Keratinocyte (primary cell): ENCODE results near the gene SPSB2. TPM values are rescaled to one million over a fixed set of nuclear protein-coding genes. Genes with fewer than 3 reads are reported as not detected.
A peak's percentile ranks its signal among the peaks of the same experiment; 100 is the strongest.
"Not testable (repeated sequence)": the region's sequence is repeated elsewhere in the genome, so short reads cannot be mapped to it uniquely, and the experiment has no call there.

ENCODE experiments used
- DNase-seq: peaks from one replicate; pipeline ENCODE4 v3.0.0-alpha.2; 2011; ENCODE audit warnings: low read depth, missing footprints, low spot score
- FAIRE-seq: peaks from 2 replicates; lab custom pipeline; 2011; peaks lifted over from hg19 to GRCh38; lab: Jason Lieb, UNC
- H2AFZ ChIP-seq: 2 replicates; pipeline ENCODE4 v1.6.0; 2012; ENCODE audit warnings: low read length, control low read depth, inconsistent platforms; ENCODE audit not compliant: control insufficient read depth
- H3K27ac ChIP-seq: 2 replicates; pipeline ENCODE4 v1.5.1; 2011; ENCODE audit warnings: low read length; ENCODE audit not compliant: control insufficient read depth, insufficient read depth
- H3K27me3 ChIP-seq: 3 replicates; pipeline ENCODE4 v1.6.0; 2011; ENCODE audit warnings: low read length; ENCODE audit not compliant: control insufficient read depth, insufficient read depth; ENCODE audit errors: extremely low read depth
- H3K36me3 ChIP-seq, 2 experiments: 2 replicates in 1 of 2; 3 replicates in 1 of 2; pipeline ENCODE4 v1.5.1; 2011; ENCODE audit warnings: low read length in 2 of 2, mild to moderate bottlenecking in 1 of 2; ENCODE audit not compliant: control insufficient read depth in 2 of 2, insufficient read depth in 2 of 2; ENCODE audit errors: extremely low read depth in 1 of 2
- H3K4me1 ChIP-seq: 3 replicates; pipeline ENCODE4 v1.5.1; 2011; ENCODE audit warnings: low read length; ENCODE audit not compliant: control insufficient read depth, insufficient read depth; ENCODE audit errors: extremely low read depth
- H3K4me2 ChIP-seq: 3 replicates; pipeline ENCODE4 v1.6.0; 2011; ENCODE audit warnings: low read depth, low read length; ENCODE audit not compliant: control insufficient read depth, insufficient read depth; ENCODE audit errors: extremely low read depth
- H3K4me3 ChIP-seq, 3 experiments: fragments of 200-600 bp in 1 of 3; sonication (generic) in 1 of 3; 2 replicates in 2 of 3; 3 replicates in 1 of 3; pipeline ENCODE4 v1.5.1; 2011 to 2016; ENCODE audit warnings: low read length in 3 of 3, mild to moderate bottlenecking in 3 of 3, control low read depth in 2 of 3, inconsistent platforms in 1 of 3, low read depth in 1 of 3, mixed read lengths in 1 of 3, mixed run types in 1 of 3, moderate library complexity in 1 of 3; ENCODE audit not compliant: control insufficient read depth in 2 of 3, insufficient read depth in 2 of 3; ENCODE audit errors: extremely low read depth in 1 of 3
- H3K79me2 ChIP-seq: 2 replicates; pipeline ENCODE4 v1.6.0; 2012; ENCODE audit warnings: low read length; ENCODE audit not compliant: control insufficient read depth, insufficient read depth
- H3K9ac ChIP-seq: 3 replicates; pipeline ENCODE4 v1.6.0; 2011; ENCODE audit warnings: low read length; ENCODE audit not compliant: control insufficient read depth, insufficient read depth; ENCODE audit errors: extremely low read depth
- H3K9me1 ChIP-seq: 3 replicates; pipeline ENCODE4 v1.6.0; 2011; ENCODE audit warnings: low read length; ENCODE audit not compliant: control insufficient read depth, insufficient read depth; ENCODE audit errors: extremely low read depth
- H3K9me3 ChIP-seq: 2 replicates; pipeline ENCODE4 v1.5.1; 2012; ENCODE audit warnings: low read depth, low read length; ENCODE audit not compliant: control insufficient read depth
- H4K20me1 ChIP-seq: 3 replicates; pipeline ENCODE4 v1.6.0; 2011; ENCODE audit warnings: low read length; ENCODE audit not compliant: control insufficient read depth, insufficient read depth; ENCODE audit errors: extremely low read depth
- EZH2 ChIP-seq: IDR thresholded peaks from one replicate; pipeline ENCODE4 v1.6.1; 2012; ENCODE audit warnings: inconsistent platforms, mild to moderate bottlenecking, low read length, moderate library complexity
- dilution Hi-C: fragments of 300-500 bp; cut with MboI; formaldehyde crosslinking; loops from one replicate; pipeline ENCODE4 v1.7.0; 2020; ENCODE audit warnings: low sequenced_read_pairs; ENCODE audit not compliant: extremely low pct_ligation_motif_present
- polyA plus RNA-seq, 5 experiments: library from polyadenylated mRNA; depleted of rRNA in 3 of 5; stranded (reverse) in 3 of 5; stranded (forward) in 1 of 5; unstranded in 1 of 5; fragments of >200 nt; gene quantifications; 1 replicate in 1 of 5; 2 replicates in 3 of 5; 3 replicates in 1 of 5; pipeline versions ENCODE4 v1.2.1 to v1.2.3, GENCODE V29; 2011 to 2012; ENCODE audit warnings: missing spikeins in 2 of 5, low read depth in 1 of 5, low replicate concordance in 1 of 5
- TF ChIP-seq, protein P1 (sequence below), 3 experiments: IDR thresholded peaks in 1 of 3; conservative IDR thresholded peaks in 1 of 3; optimal IDR thresholded peaks in 1 of 3; 2 replicates in 2 of 3; 3 replicates in 1 of 3; pipeline versions ENCODE3 to v1.5.1; 2011; ENCODE audit warnings: low read length in 3 of 3, mild to moderate bottlenecking in 3 of 3, moderate library complexity in 2 of 3, control low read depth in 1 of 3, inconsistent platforms in 1 of 3; ENCODE audit not compliant: insufficient read depth in 2 of 3; ENCODE audit errors: extremely low read depth in 1 of 3

SPSB2 gene
- polyA plus RNA-seq, 1 donor (not counting 4 experiments of a cell fraction or from before 2014, with no cell fraction given) = 4.9 TPM

DNA sequence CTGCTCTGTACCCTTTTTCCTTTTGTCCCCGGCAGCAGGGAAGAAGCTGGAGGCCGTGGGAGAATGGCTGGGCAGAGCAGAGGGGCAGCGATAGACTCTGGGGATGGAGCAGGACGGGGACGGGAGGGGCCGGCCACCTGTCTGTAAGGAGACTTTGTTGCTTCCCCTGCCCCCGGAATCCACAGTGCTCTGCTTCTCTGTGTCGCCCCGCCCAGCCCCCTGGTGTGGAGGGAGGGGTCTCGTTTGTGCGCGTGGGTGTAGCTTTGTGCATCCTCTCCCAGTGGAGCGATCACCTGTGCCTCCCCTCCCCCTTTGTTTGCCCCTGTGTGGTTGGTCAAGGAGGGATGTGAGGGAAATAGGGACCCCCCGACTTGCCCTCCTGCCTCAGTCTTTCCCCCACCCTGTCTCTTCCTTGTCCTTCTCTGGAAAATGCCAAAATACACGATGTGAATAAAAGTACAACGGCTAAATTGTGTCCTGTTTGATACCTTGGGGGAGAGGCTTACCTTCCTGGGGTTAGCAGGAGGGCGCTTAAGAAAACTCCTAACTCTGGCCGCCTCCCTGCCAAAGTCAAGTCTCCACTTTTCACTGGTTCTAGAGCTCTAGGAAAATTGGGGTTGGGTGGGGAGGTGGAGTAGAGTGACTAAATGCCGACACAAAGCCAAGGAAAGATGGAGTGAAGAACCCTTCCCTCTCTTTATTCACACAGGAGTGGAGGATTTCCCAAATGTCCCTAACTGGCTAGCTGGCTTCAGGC is 6.8 kb downstream of the SPSB2 start:
- peaks cover 39 to 44% of the 10 kb centered on the region in 2 experiments for H3K36me3 ChIP-seq
- DNase-seq = no peak
- no peak overlapping the region for H3K9ac ChIP-seq
- H3K4me3 ChIP-seq = peak overlapping the region in 1 of 3 experiments; percentile 57
- TF ChIP-seq EZH2 = no peak
- TF ChIP-seq, protein P1, sequence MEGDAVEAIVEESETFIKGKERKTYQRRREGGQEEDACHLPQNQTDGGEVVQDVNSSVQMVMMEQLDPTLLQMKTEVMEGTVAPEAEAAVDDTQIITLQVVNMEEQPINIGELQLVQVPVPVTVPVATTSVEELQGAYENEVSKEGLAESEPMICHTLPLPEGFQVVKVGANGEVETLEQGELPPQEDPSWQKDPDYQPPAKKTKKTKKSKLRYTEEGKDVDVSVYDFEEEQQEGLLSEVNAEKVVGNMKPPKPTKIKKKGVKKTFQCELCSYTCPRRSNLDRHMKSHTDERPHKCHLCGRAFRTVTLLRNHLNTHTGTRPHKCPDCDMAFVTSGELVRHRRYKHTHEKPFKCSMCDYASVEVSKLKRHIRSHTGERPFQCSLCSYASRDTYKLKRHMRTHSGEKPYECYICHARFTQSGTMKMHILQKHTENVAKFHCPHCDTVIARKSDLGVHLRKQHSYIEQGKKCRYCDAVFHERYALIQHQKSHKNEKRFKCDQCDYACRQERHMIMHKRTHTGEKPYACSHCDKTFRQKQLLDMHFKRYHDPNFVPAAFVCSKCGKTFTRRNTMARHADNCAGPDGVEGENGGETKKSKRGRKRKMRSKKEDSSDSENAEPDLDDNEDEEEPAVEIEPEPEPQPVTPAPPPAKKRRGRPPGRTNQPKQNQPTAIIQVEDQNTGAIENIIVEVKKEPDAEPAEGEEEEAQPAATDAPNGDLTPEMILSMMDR (optimal IDR thresholded peaks at IDR 0.05 in 1 of 3, IDR thresholded peaks at IDR 0.05 in 1 of 3, conservative IDR thresholded peaks at IDR 0.05 in 1 of 3; ENCODE audit: extremely low read depth in 1 of 3, insufficient read depth in 2 of 3, low read length in 3 of 3) = no peak
- dilution Hi-C loops = no loop called here
- peak overlapping the region; percentile 61 for H3K4me2 ChIP-seq
- peaks cover 31% of the 10 kb centered on the region for H3K4me1 ChIP-seq
- no peak overlapping the region for H2AFZ ChIP-seq
- peaks cover 21% of the 10 kb centered on the region for H4K20me1 ChIP-seq
- no peaks in the 10 kb centered on the region for H3K9me3 ChIP-seq
- no peaks in the 10 kb centered on the region for H3K27me3 ChIP-seq
- peak; percentile 56 for FAIRE-seq
- H3K79me2 ChIP-seq = peaks cover 34% of the 10 kb centered on the region
- H3K27ac ChIP-seq = no peak overlapping the region
- H3K9me1 ChIP-seq = no peaks in the 10 kb centered on the region

DNA sequence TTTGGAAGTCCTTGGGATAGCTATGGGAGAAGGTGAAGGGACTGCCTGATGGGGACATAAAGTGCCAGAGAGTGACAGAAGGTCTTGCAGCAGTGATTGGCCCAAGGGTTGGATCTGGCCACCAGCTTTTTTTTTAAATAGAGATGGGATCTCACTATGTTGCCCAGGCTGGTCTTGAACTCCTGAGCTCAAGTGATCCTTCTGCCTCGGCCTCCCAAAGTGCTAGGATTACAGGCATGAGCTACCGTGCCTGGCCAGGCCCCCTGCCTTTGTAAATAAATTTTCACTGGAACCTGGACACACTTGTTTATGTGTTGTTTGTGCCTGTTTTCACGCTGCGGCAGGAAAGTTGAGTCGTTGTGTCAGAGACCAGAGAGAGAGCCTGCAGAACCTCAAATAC is 7.8 kb downstream of the SPSB2 start:
- H2AFZ ChIP-seq, H3K4me2 ChIP-seq, H3K9me1 ChIP-seq, H3K9me3 ChIP-seq, H3K9ac ChIP-seq, H3K27ac ChIP-seq, DNase-seq, H3K4me3 ChIP-seq, dilution Hi-C loops, FAIRE-seq, H3K27me3 ChIP-seq: not testable (repeated sequence)
- Histone ChIP-seq H3K36me3 (peaks cover 44 to 47% of the 10 kb centered on the region in 2 experiments), H3K4me1 (peaks cover 25% of the 10 kb centered on the region), H3K79me2 (peaks cover 29% of the 10 kb centered on the region), H4K20me1 (peaks cover 20% of the 10 kb centered on the region)
